GM18951 (cell line): ENCODE measurements around the gene HIP1R.
"Not testable (repeated sequence)": the region's sequence is repeated elsewhere in the genome, so short reads cannot be mapped to it uniquely, and the experiment has no call there.

ENCODE experiments used
- POLR2A ChIP-seq: IDR thresholded peaks from 4 replicates; pipeline ENCODE4 v1.6.1; 2011; ENCODE audit warnings: mild to moderate bottlenecking; ENCODE audit not compliant: insufficient read length, insufficient read depth; ENCODE audit errors: extremely low read depth
- in situ Hi-C: fragments of 300-500 bp; cut with MboI; formaldehyde crosslinking; loops from one replicate; pipeline ENCODE4 v1.12.0; 2022; ENCODE audit warnings: low sequenced_read_pairs, mixed read lengths, inconsistent platforms; ENCODE audit not compliant: unreplicated experiment

The HIP1R gene

GRCh38 chr12:122873540-122873939 is 38.3 kb downstream of the HIP1R start:
- no peak for TF ChIP-seq POLR2A
- in situ Hi-C loops = no loop called here

- in situ Hi-C loops = no loop called here
- TF ChIP-seq POLR2A = no peak
These were observed 38.8 kb downstream of the HIP1R start for GRCh38 chr12:122874081-122874480.

GRCh38 chr12:122875590-122876220 is 40.4 kb downstream of the HIP1R start:
- no peak for TF ChIP-seq POLR2A
- in situ Hi-C loops = no loop called here

GRCh38 chr12:122876281-122876680 is 41.0 kb downstream of the HIP1R start:
- in situ Hi-C loops = not testable (repeated sequence)

GRCh38 chr12:122876731-122877130 is 41.5 kb downstream of the HIP1R start:
- no peak for TF ChIP-seq POLR2A
- in situ Hi-C loops = no loop called here

- no peak for TF ChIP-seq POLR2A
- in situ Hi-C loops = no loop called here
These were observed 43.7 kb downstream of the HIP1R start for GRCh38 chr12:122878780-122879612.

GRCh38 chr12:122880155-122880667 is 45.0 kb downstream of the HIP1R start:
- TF ChIP-seq POLR2A = no peak
- in situ Hi-C loops = loop anchor here (10.0 kb wide), 1 partner anchor 65 kb away; no protein-coding TSS in a partner anchor

- TF ChIP-seq POLR2A = no peak
- in situ Hi-C loops = loop anchor here (10.0 kb wide), 1 partner anchor 64 kb away; no protein-coding TSS in a partner anchor
These were observed 45.4 kb downstream of the HIP1R start for GRCh38 chr12:122880668-122881067.

- no peak for TF ChIP-seq POLR2A
- in situ Hi-C loops = loop anchor here (10.0 kb wide), 1 partner anchor 62 kb away; no protein-coding TSS in a partner anchor
These were observed 47.8 kb downstream of the HIP1R start for GRCh38 chr12:122882908-122883558.

- in situ Hi-C loops = loop anchor here (10.0 kb wide), 1 partner anchor 61 kb away; no protein-coding TSS in a partner anchor
- TF ChIP-seq POLR2A = no peak
These were observed 49.0 kb downstream of the HIP1R start for GRCh38 chr12:122884091-122884826.

GRCh38 chr12:122884860-122885259 is 49.6 kb downstream of the HIP1R start:
- no peak for TF ChIP-seq POLR2A
- in situ Hi-C loops = loop anchor here (10.0 kb wide), 1 partner anchor 60 kb away; no protein-coding TSS in a partner anchor

- in situ Hi-C loops = loop anchor here (10.0 kb wide), 1 partner anchor 59 kb away; no protein-coding TSS in a partner anchor
- TF ChIP-seq POLR2A = no peak
These were observed 50.9 kb downstream of the HIP1R start for GRCh38 chr12:122886161-122886560.

- in situ Hi-C loops = loop anchor here (10.0 kb wide), 1 partner anchor 58 kb away; no protein-coding TSS in a partner anchor
These were observed 51.9 kb downstream of the HIP1R start for GRCh38 chr12:122886851-122887818.

More at GRCh38 chr12:122886851-122887818, 51.9 kb downstream of the HIP1R start:
- no peak for TF ChIP-seq POLR2A
